Mesothelial cell of epicardium (in vitro differentiated cells): ENCODE results near the gene FGF14. TPM values are rescaled to one million over a fixed set of nuclear protein-coding genes. Genes with fewer than 3 reads are reported as not detected.

Source experiments
- DNase-seq, 2 experiments: peaks; one replicate each; pipeline ENCODE4 v3.0.0; 2021; ENCODE audit warnings: low spot score in 2 of 2; ENCODE audit not compliant: unreplicated experiment in 2 of 2
- H3K27ac Mint-ChIP-seq: 2 replicates; pipeline ENCODE4 v1.8.0; 2021; ENCODE audit warnings: mixed read lengths
- H3K27me3 Mint-ChIP-seq: 2 replicates; pipeline ENCODE4 v1.8.0; 2021; ENCODE audit warnings: low read depth, mixed read lengths
- H3K36me3 Mint-ChIP-seq: 2 replicates; pipeline ENCODE4 v1.8.0; 2021; ENCODE audit warnings: mixed read lengths
- H3K4me1 Mint-ChIP-seq: 2 replicates; pipeline ENCODE4 v1.8.0; 2021; ENCODE audit warnings: mixed read lengths
- H3K4me3 Mint-ChIP-seq: 2 replicates; pipeline ENCODE4 v1.8.0; 2021; ENCODE audit warnings: mild to moderate bottlenecking, moderate library complexity, mixed read lengths
- H3K9me3 Mint-ChIP-seq: 2 replicates; pipeline ENCODE4 v1.8.0; 2021; ENCODE audit warnings: mixed read lengths
- total RNA-seq: library from RNA; stranded (reverse); gene quantifications from 3 replicates; pipeline ENCODE4 v1.2.1, GENCODE V29; 2021
- TF ChIP-seq, protein P1 (sequence below): fragments of 200-600 bp; sonication (generic); IDR thresholded peaks from one replicate; pipeline ENCODE4 v1.5.0; 2021; ENCODE audit warnings: antibody characterized with exemption; ENCODE audit not compliant: unreplicated experiment

The FGF14 gene
- total RNA-seq, 1 donor from 2014 or later: 0.02 TPM

DNA sequence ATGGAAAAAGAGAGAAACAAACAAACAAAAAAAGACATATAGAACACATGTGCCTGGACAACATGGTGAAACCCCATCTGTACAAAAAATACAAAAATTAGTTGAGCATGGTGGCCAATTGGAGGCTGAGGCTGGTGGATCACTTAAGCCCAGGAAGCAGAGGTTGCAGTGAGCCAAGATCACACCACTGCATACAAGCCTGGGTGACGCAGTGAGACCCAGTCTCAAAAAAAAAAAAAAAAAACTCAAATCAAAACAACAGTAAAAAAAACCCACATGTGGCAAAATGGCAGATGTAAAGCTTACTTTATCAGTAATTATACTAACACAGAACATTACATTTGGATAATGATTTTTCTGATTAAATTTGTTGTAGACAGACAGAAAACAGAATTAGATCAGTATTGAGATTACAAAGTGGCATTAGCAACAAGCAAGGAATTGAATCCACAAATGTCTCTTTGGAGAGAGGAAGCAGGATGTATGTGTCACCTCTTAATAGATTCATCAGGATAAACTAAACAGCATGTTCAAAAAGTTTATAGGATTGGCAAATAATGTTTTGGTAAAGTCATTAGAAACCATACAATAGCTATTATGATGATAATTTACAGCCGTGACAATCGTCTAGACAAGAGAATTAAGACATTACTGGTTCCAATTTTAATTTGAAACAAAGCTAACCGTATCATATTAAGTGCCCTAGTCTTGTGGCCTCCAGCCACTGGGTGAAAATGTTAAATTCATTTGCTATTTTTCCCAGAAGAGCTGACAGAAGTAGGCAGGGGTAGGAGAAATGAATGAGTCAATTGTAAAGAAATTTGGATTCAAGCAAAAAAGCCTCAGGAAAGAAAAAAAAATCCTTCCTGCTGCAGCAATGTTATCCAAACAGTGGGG is 206.0 kb downstream of the FGF14 start:
- no peak overlapping the region for H3K4me3 Mint-ChIP-seq
- H3K27ac Mint-ChIP-seq: no peak overlapping the region
- H3K27me3 Mint-ChIP-seq: peaks cover 11% of the 10 kb centered on the region
- TF ChIP-seq, protein P1, sequence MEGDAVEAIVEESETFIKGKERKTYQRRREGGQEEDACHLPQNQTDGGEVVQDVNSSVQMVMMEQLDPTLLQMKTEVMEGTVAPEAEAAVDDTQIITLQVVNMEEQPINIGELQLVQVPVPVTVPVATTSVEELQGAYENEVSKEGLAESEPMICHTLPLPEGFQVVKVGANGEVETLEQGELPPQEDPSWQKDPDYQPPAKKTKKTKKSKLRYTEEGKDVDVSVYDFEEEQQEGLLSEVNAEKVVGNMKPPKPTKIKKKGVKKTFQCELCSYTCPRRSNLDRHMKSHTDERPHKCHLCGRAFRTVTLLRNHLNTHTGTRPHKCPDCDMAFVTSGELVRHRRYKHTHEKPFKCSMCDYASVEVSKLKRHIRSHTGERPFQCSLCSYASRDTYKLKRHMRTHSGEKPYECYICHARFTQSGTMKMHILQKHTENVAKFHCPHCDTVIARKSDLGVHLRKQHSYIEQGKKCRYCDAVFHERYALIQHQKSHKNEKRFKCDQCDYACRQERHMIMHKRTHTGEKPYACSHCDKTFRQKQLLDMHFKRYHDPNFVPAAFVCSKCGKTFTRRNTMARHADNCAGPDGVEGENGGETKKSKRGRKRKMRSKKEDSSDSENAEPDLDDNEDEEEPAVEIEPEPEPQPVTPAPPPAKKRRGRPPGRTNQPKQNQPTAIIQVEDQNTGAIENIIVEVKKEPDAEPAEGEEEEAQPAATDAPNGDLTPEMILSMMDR: no peak
- no peaks in the 10 kb centered on the region for H3K36me3 Mint-ChIP-seq
- no peak for DNase-seq
- no peaks in the 10 kb centered on the region for H3K9me3 Mint-ChIP-seq
- no peaks in the 10 kb centered on the region for H3K4me1 Mint-ChIP-seq

DNA sequence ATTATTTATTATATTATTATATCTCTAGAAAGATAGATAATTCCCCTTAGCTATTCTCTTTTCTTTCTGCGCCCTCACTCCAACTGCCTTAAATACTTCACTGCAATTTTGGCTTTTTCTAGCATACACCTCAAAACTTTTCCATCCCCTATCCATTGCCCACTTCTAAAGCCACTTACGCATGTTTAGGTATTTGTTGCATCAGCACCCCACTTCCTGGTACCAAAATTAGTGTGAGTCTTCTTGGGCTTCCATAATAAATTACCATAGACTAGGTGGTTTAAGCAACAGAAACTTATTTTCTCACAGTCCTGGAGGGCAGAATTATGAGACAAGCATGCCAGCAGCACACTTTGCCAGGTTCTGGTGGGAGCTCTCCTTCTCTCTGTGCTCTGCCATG is 209.0 kb downstream of the FGF14 start:
- Mint-ChIP-seq H3K4me1 (no peaks in the 10 kb centered on the region), H3K9me3 (no peaks in the 10 kb centered on the region), H3K27ac (no peak overlapping the region), H3K4me3 (no peak overlapping the region), H3K27me3 (peaks cover 7% of the 10 kb centered on the region), H3K36me3 (no peaks in the 10 kb centered on the region)
- TF ChIP-seq, protein P1: no peak
- DNase-seq: no peak

DNA sequence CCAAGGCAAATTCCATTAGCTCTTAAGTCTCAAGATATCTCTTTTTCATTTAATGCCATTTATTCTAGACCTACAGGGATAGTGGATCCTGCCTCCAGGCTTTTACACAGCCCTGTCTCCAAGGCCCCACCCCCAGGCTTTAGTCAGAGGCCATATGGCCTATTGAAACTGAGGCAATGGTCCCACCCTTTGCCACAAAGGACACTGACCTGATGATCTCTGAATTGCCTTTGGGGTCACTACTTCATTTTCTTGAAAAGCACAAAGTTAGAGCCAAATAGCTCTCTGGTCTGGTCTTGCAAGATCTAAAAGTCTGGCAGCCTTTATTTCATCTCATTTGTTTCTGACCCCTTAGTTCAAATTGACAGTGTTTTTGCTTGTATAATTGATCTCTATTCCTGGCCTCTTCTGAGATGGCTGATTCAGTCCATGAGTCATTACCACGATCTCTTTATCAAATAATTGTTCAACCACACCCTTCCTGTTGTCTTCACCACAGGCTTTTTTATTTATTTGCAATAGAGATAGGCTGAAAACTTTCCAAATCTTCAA is 209.8 kb downstream of the FGF14 start:
- no peak overlapping the region for H3K4me3 Mint-ChIP-seq
- H3K27ac Mint-ChIP-seq: no peak overlapping the region
- H3K9me3 Mint-ChIP-seq: no peaks in the 10 kb centered on the region
- no peaks in the 10 kb centered on the region for H3K36me3 Mint-ChIP-seq
- no peak for DNase-seq
- TF ChIP-seq, protein P1: no peak
- H3K27me3 Mint-ChIP-seq: peaks cover 5% of the 10 kb centered on the region
- H3K4me1 Mint-ChIP-seq: no peaks in the 10 kb centered on the region

DNA sequence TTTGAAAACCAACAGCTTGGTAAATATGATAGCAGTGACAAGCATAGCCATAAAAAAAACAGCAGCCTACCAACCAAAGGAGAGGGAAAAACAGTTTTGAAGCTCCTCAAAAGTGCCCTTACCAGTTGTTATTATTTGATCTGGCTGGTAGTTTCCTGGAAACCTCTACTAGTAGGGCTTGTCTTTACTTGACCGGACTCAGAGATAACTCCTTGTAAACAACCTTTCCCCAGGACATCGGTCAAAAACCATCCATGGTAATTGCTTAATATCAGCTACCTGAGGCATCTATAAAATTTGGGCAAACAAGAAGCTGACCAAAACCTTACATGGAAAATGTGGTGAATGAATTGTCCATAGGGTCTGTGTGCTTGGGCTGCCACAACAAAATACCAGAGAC is 210.9 kb downstream of the FGF14 start:
- Mint-ChIP-seq H3K27me3 (peaks cover 5% of the 10 kb centered on the region), H3K36me3 (no peaks in the 10 kb centered on the region)
- TF ChIP-seq, protein P1: no peak

DNA sequence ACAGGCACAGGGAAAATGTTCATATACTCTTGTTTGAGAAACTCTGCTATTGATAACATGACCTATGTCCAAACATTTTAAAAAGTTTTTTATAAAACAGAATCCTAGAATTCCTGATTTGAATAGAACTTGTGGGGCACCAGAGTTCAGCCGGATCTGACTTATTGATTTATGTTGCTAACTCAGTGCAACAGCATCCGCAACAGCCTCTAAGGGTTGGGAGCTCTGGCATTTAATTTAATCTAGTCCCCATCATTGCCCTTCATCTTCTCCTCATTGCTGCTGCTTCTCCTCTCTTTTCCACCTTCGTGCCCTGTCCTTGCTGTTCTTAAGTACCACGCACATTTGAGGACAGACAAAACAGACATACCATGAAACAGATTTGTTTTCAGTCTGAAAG is 214.5 kb downstream of the FGF14 start:
- Mint-ChIP-seq H3K4me1 (no peaks in the 10 kb centered on the region), H3K36me3 (no peaks in the 10 kb centered on the region), H3K9me3 (no peaks in the 10 kb centered on the region), H3K4me3 (no peak overlapping the region), H3K27me3 (peaks cover 6% of the 10 kb centered on the region), H3K27ac (no peak overlapping the region)
- TF ChIP-seq, protein P1: no peak
- DNase-seq: no peak

More for the DNA sequence above, 210.9 kb downstream of the FGF14 start:
- Mint-ChIP-seq H3K4me3 (no peak overlapping the region), H3K4me1 (no peaks in the 10 kb centered on the region), H3K9me3 (no peaks in the 10 kb centered on the region), H3K27ac (no peak overlapping the region)
- no peak for DNase-seq
